NCI-H345 treated with DMSO at 0.1 percent for 48 hours (cell line): Measurements from ENCODE around the gene PLA2G4E.

Experiments used
- DNase-seq: peaks from one replicate; lab custom pipeline; 2025; ENCODE audit not compliant: unreplicated experiment; lab: John Stamatoyannopoulos, UW

The PLA2G4E gene

GRCh38 chr15:41979493-41980266, 41.2 kb downstream of the PLA2G4E start:
- DNase-seq = no peak

- no peak for DNase-seq
Observed at GRCh38 chr15:41978534-41978933, 42.3 kb downstream of the PLA2G4E start.

DNA sequence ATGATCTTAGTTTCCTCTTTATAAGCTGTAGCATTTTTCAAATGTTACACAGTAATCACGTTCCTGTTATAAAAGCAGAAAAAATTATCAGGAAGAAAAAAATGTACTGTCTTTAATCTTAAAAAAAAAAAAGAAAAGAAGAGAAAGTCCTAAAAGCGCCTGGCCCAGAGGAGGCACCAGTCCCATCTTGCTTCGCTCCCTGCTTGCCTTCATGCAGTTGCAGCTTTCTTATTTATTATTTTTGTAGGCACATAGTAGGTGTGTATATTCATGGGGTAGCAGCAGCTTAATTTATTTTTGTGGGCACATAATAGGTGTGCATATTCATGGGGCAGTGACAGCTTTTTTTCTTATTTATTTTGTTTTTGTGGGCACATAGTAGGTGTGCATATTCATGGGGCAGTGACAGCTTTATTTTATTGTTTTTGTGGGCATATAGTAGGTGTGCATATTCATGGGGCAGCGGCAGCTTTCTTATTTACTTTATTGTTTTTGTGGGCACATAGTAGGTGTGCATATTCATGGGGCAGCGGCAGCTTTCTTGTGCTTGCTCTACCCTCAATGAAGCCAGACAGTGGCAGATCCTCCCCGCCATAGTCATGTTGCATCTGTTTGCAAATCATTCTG, 43.0 kb downstream of the PLA2G4E start:
- no peak for DNase-seq

DNA sequence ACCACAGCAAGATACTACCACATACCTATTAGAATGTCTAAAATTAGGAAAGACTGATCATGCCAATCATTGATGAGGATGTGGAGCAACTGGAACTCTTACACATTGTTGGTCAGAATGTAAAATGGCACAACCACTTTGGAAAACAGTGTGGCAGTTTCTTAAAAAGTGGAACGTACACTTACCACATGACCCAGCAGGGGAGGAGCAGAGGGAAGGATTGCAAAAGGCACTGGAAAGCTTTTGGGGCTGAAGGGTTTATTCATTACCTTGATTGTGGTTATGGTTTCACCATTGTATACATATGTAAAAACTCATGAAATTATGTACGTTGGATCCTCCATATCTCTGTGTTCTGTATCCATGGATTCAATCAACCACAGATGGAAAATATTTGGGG, 45.2 kb downstream of the PLA2G4E start:
- no peak for DNase-seq

DNA sequence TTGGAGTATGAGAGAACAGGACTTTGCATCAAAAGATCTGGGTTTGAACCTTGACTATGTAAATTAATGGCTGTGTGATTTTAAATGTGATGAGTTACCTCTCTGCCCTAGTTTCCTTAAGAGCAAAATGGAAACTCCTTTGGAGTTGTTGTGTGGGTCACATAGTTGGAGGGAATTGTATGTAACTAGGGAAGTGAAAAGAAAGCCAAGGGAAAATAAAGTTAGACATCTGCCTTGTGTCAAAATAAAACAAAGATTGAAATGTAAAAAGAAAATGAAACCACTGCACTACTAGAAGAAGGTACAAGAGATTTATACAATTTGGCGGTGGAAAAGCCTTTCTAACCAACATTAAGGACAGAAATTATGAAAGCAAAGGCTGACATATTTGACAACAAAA, 46.8 kb downstream of the PLA2G4E start:
- DNase-seq = no peak

DNA sequence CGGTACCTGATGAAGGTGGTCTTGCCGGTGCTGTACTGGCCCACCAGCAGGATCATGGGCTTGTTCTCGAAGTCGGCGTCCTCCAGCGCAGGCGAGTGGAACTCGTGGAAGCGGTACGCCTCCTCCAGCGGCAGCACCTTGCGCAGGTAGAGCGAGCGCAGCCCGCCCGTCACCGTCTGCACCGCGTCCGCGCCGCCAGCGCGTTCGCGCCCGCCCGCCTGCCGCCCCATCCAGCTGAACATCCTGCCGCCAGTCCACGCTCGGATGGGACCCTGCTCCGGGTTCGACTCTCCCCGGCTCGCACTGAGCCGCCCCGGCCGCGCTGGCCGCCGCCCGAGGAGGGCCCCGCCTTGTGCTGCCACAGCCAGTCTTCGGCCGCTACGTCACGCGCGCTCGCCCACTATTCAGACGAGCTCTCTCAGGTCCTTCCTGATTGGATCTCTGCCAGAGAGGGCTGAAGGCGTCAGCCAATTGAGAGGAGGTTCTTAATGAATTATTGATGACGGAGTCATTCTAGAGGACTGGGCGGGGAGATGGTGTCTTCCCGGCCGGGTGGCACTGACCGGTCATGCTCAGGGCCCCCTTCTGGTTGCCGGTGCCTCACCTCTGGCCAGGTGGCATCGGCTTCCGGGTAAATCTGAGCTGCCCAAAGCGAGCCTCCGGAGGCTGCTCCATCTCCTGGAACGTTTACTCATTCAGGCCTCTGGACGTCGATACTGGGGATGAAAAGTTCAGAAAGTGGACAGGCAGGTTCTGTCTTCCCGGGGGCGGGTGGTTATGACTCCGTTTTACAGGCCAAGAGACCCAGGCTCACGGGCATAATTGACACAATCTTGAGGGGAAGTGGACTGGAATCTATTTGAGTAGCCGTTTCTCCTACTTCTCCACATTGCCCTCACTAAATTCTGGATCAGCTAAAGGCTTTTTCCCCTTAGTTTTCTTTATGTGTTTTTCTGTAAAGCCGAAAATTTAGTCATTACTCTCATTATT, 48.3 kb downstream of the PLA2G4E start, which contains the start of gene EHD4:
Gene EHD4, minus strand, starts transcription at position 305 of the 990 bp plus-strand sequence. Its CDS starts 63 bp downstream, at position 242.
- peak; percentile 91 for DNase-seq

DNA sequence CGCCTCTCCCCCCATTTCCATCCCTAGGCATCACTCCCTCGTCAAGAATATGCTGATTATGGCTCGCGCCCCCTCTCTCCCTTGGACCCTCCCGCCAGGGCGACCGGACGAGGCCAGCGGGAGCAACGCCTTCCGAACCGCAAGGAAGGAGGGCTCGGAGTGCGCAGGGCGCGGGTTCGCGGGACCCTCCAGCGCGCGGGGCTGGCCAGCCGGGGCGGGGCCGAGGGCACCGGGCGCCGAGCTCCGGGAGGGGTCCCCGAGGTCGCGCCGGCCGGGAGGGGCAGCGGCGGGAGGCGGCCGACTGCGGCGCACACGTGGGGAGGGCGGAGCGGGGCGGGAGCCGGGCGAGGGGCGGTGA, 49.0 kb downstream of the PLA2G4E start:
- peak; percentile 58 for DNase-seq

DNA sequence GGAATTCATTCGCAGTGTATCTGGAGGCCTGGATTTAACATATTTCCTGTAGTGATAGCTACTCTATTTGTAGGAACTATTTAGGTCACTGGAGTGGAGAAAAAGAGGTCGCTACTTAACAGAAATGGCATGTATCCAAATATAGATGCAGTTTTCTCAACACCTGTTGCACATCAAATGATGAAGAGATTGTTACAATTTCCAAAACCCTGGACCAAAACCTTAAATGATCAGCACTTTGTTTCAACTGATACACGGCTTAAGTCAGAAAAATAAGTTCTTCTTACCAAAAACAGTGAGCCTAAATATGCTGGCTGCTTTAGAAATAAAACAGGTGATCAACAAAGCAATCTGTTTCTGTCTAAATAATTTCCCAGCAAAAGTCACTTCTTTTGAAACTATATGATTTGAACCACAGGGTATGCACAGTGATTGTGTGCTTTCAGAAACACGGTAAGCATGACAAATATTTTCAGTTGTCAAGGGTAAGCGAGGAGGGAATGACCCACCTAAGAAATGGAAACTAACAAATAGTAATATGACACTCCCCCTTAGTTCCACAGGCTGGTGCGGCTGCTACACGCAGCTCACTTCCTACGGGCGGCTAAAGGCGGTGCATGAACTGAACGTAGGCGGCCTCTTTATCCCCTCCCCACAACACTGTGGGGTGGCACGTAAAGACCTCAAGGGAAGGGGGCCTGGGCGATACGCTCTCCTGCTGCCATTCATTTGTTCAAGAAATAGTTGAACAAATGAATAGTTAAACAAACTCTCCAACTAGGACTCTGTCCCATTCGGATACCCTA, 49.5 kb downstream of the PLA2G4E start:
- peak; percentile 58 for DNase-seq

DNA sequence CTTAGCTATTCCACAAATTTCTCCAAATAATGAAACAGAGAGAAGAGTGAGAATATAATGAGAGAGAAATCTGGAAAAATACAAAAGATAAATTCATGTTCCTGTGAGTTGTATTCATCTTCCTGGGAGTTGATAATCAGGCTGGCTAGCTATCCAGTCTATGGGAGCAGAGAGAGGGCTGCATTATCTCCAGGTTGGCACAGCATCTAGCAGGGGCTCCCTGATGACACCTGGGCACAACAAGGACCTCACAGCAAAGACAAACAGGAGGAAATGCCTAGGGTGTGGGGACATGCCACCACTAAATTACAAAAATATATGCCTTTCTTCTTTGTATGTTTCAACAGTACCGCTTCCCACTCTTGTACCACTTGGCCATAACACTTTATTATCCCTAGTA, 50.4 kb downstream of the PLA2G4E start:
- DNase-seq = no peak

GRCh38 chr15:41969851-41970431, 50.9 kb downstream of the PLA2G4E start:
- no peak for DNase-seq

DNA sequence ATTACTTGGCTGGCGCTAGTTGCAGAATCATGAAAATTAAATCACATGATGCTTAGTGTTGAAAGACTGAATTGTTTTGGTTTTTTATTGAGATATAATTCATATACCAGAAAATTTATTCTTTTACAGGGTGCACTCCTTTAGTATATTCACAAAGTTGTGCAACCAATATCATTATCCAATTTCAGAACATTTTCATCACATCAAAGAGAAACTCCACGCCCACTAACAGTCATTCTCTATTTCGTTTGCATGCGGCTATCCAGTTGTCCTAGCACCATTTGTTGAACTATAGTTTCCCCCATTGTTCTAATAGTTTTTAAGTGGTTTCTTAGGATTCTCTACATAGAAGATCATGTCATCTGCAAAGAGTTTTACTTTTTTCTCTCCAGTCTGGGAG, 52.1 kb downstream of the PLA2G4E start:
- no peak for DNase-seq

DNA sequence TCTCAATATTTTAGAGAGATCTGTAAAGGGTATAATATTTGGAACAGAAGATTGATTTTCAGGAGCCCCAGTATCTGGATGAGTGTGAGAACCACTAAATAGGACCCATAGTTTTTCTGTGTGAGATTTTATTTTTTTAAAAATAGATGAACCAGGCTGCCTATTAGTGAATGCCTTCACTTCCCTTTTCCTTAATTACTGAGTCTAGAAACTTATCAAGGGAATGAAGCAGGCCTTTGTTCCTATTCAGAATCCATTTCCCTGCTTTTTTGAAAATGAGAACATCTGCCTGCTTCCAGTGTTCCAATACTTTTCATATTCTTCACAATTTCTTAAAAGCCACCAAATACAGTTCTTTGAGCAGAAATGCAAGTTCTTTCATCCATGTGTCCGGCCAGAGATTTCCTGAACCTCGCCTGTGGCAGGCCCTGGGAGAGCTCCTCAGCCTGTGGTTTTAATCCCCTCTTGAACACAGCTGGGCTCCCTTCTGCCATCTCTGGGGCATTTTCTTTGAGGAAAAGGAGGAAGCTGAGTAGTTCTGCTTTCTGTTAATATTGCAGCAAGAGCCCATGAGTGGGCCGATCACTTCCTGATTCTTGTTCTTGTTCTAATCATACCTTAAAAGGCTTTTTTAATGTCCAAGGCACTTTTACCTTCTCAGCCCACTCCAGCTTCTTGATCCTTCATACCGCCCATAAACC, 53.2 kb downstream of the PLA2G4E start:
- no peak for DNase-seq

- DNase-seq = no peak
Observed at GRCh38 chr15:41966920-41967465, 53.8 kb downstream of the PLA2G4E start.

- no peak for DNase-seq
Observed at GRCh38 chr15:41966414-41966812, 54.4 kb downstream of the PLA2G4E start.

GRCh38 chr15:41965441-41966413, 55.1 kb downstream of the PLA2G4E start:
- DNase-seq = no peak

- DNase-seq = no peak
Observed at GRCh38 chr15:41961595-41962202, 59.1 kb downstream of the PLA2G4E start.

DNA sequence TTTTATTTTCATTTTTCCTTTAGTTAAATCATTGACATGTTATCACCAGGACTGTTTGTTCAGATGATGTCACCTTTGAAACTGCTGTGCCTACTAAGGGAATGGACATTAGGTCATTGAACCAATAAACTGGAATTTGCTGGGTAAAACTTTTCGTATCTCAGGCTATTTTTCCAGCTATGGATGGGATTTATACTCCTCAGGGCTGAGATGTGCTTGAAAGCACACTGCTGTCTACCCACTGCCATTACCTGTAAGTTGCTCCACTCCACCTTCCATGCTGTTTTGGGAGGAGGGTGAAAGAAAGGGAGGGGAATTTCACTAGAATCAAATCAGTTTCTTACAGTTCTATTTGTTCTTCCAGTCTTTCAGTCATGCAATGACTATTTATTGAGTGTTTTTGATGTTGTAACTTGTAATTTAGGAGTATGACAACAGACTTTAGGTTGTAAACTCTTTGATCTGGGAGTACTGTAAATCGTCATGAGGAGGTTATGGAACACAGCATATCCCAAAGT, 59.8 kb downstream of the PLA2G4E start:
- no peak for DNase-seq

DNA sequence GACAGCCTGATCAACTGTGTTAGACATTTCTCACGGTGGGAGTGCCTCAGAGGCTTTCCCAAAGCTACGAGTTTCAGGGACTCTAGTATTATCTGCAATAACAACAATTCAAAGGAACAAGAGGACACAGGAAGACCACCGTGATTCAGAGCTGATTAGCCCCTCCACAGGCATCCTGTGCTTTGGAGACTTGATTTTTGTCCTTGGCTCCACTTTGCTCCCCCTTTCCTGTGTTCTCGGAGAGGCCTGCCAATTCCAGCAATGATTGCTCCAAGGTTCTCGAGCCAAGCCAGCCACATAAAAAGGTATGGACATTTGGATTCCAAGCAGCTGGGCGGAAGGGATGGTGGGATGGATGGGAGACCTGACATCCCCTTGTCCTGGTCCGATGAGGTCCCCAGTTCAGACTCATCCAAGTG, 62.8 kb downstream of the PLA2G4E start:
- DNase-seq = no peak
